ENCODE measurements around the gene SYT8. TPM values are rescaled to one million over a fixed set of nuclear protein-coding genes. Genes with fewer than 3 reads are reported as not detected.

SYT8 gene
- total RNA-seq, 2 experiments from 2014 or later, result not detected

DNA sequence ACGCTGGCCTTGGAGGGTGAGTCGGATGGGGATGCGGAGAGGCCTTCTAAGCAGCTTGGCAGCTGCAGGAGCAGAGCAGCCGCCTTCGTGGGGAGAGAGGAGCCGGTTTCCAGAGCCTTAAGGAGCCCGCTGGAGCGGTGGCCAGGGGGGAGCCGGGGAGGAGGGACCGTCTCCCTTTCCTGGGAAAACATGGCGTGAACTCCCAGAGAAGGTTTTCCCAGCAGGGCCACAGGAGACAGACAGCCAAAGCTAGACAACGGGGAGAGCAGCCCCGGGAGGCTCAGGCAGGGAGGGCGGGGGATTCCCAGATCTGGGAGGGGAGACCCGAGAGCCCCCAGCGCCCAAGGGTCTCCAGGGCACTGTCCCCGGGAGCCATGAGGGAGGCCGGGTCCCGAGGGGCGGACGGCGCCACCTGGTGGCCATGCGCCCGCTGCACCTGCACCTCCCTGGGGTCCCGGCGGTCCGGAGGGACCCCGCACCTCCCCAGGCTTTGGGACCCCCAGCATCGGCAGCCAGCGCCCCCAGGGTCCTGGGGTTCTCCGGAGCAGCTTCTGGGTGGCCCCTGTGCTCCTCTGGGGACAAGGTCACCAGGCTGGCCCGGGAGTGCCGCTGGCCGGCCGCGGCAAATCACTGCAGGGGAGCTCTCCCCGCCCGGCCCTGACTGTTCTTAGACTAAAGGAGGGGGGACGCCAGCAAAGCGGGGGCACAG lies 2.4 kb upstream of the SYT8 start:
- no peak overlapping the region for H3K4me3 Mint-ChIP-seq
- peaks cover 10% of the 10 kb centered on the region for H3K4me1 ChIP-seq (ENCODE audit: insufficient read depth, low read length)
- POLR2A ChIA-PET, result interaction anchor here (0.8 to 1.5 kb wide), 2 partner anchors 139 to 179 kb away, joined by 4 to 14 read pairs; no protein-coding TSS in a partner anchor
- no peaks in the 10 kb centered on the region for H3K4me1 Mint-ChIP-seq (ENCODE audit: low read depth)
- no peak overlapping the region for H3K27ac Mint-ChIP-seq
- peak; percentile 97 for TF ChIP-seq CTCF (IDR thresholded peaks at IDR 0.05)
- peaks cover 5% of the 10 kb centered on the region for H3K27me3 Mint-ChIP-seq
- DNase-seq, result peak; percentile 45 to 84 (median 64)
- H3K36me3 Mint-ChIP-seq (ENCODE audit: low read depth), result no peaks in the 10 kb centered on the region
- H3K27ac ChIP-seq (ENCODE audit: low read depth in 1 of 2, low read length in 2 of 2), result no peak overlapping the region
- H3K27me3 ChIP-seq (ENCODE audit: control insufficient read depth in 1 of 2, insufficient read depth in 2 of 2, low read length in 2 of 2), result peaks cover 8 to 16% of the 10 kb centered on the region in 2 experiments
- H3K4me3 ChIP-seq (ENCODE audit: low read length), result no peak overlapping the region
- intact Hi-C loops (cut with DNase I, micrococcal nuclease), result loop anchor here (1.0 to 5.0 kb wide), 5 partner anchors 65 to 180 kb away; no protein-coding TSS in a partner anchor
- no peaks in the 10 kb centered on the region for H3K36me3 ChIP-seq (ENCODE audit: insufficient read depth, low read length)
- CTCF ChIA-PET, result interaction anchor here (0.7 to 7.0 kb wide), 10 partner anchors 19 to 320 kb away, joined by 3 to 116 read pairs (median 6); no protein-coding TSS in a partner anchor
- peaks cover 0 to 3% of the 10 kb centered on the region in 2 experiments for H3K9me3 ChIP-seq (ENCODE audit: control insufficient read depth in 1 of 2, insufficient read depth in 1 of 2, low read length in 2 of 2)
- peak; percentile 75 for ATAC-seq (ENCODE audit: poor library complexity)
- no peaks in the 10 kb centered on the region for H3K9me3 Mint-ChIP-seq

GRCh38 chr11:1832920-1833295 lies 1.9 kb upstream of the SYT8 start:
- H3K9me3 ChIP-seq (ENCODE audit: control insufficient read depth in 1 of 2, insufficient read depth in 1 of 2, low read length in 2 of 2), result peaks cover 0 to 3% of the 10 kb centered on the region in 2 experiments
- no peak overlapping the region for H3K4me3 Mint-ChIP-seq
- POLR2A ChIA-PET, result interaction anchor here (0.8 to 1.5 kb wide), 2 partner anchors 139 to 180 kb away, joined by 4 to 14 read pairs; no protein-coding TSS in a partner anchor
- peaks cover 16% of the 10 kb centered on the region for H3K4me1 ChIP-seq (ENCODE audit: insufficient read depth, low read length)
- peaks cover 5% of the 10 kb centered on the region for H3K27me3 Mint-ChIP-seq
- intact Hi-C loops (cut with DNase I, micrococcal nuclease), result loop anchor here (1.0 to 5.0 kb wide), 6 partner anchors 66 to 319 kb away; no protein-coding TSS in a partner anchor
- CTCF ChIA-PET, result interaction anchor here (0.7 to 7.0 kb wide), 10 partner anchors 18 to 319 kb away, joined by 3 to 116 read pairs (median 6); no protein-coding TSS in a partner anchor
- DNase-seq (peak in 1 of 14 experiments; percentile 33), ATAC-seq (ENCODE audit: poor library complexity) (no peak)
- no peaks in the 10 kb centered on the region for H3K36me3 Mint-ChIP-seq (ENCODE audit: low read depth)
- no peak overlapping the region for H3K27ac Mint-ChIP-seq
- H3K4me3 ChIP-seq (ENCODE audit: low read length), result no peak overlapping the region
- no peaks in the 10 kb centered on the region for H3K36me3 ChIP-seq (ENCODE audit: insufficient read depth, low read length)
- H3K9me3 Mint-ChIP-seq, result no peaks in the 10 kb centered on the region
- no peak for TF ChIP-seq CTCF (IDR thresholded peaks at IDR 0.05)
- peaks cover 4% of the 10 kb centered on the region for H3K4me1 Mint-ChIP-seq (ENCODE audit: low read depth)
- no peak overlapping the region for H3K27ac ChIP-seq (ENCODE audit: low read depth in 1 of 2, low read length in 2 of 2)
- H3K27me3 ChIP-seq (ENCODE audit: control insufficient read depth in 1 of 2, insufficient read depth in 2 of 2, low read length in 2 of 2), result peaks cover 8 to 16% of the 10 kb centered on the region in 2 experiments

DNA sequence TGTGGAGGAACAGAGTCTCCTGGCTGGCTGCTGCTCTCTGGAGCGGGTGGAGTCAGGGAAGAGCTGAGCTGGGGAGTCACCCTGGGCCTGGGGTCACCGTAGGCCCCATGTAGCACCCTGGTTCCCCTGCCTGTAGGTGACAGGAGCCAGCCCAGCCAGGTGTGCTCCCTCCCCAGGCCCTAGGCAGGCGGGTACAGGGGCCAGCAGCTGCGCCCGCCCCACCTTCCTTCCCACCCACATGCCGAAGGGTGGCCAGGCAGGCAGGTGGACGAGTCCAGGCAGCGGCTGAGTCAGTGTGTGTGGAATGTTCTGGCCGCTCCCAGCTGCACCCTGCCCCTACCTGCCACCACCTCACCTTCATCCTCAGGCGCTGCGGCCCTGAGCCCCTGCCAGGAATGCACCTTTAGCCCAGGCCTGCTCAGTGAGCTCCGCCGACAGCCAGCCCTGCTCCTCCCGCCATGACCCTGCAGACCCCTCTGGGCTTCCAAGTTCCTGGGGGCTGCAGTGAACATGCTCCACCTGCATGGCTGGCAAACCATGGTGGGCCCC lies 654 bp upstream of the SYT8 start:
- Mint-ChIP-seq H3K27me3 (peaks cover 5% of the 10 kb centered on the region), H3K36me3 (ENCODE audit: low read depth) (no peaks in the 10 kb centered on the region), H3K27ac (no peak overlapping the region), H3K9me3 (no peaks in the 10 kb centered on the region), H3K4me1 (ENCODE audit: low read depth) (peaks cover 4% of the 10 kb centered on the region), H3K4me3 (no peak overlapping the region)
- CTCF ChIA-PET, result interaction anchor here (1.2 to 7.0 kb wide), 4 partner anchors 141 to 318 kb away, joined by 3 to 116 read pairs (median 12); no protein-coding TSS in a partner anchor
- Histone ChIP-seq H3K27me3 (ENCODE audit: control insufficient read depth in 1 of 2, insufficient read depth in 2 of 2, low read length in 2 of 2) (peaks cover 8 to 16% of the 10 kb centered on the region in 2 experiments), H3K27ac (ENCODE audit: low read depth in 1 of 2, low read length in 2 of 2) (no peak overlapping the region), H3K9me3 (ENCODE audit: control insufficient read depth in 1 of 2, insufficient read depth in 1 of 2, low read length in 2 of 2) (peaks cover 0 to 3% of the 10 kb centered on the region in 2 experiments), H3K36me3 (ENCODE audit: insufficient read depth, low read length) (no peaks in the 10 kb centered on the region), H3K4me1 (ENCODE audit: insufficient read depth, low read length) (peaks cover 23% of the 10 kb centered on the region), H3K4me3 (ENCODE audit: low read length) (no peak overlapping the region)
- no peak for ATAC-seq (ENCODE audit: poor library complexity)
- DNase-seq, result peak in 1 of 14 experiments; percentile 25
- POLR2A ChIA-PET, result no interaction called here
- TF ChIP-seq CTCF (IDR thresholded peaks at IDR 0.05), result no peak
- intact Hi-C loops (cut with DNase I, micrococcal nuclease), result loop anchor here in 1 of 2 experiments (5.0 kb wide), 1 partner anchor 67 kb away; no protein-coding TSS in a partner anchor

Measured in CD4-positive, alpha-beta T cell (primary cell).